Panc1 (cell line): Measurements from ENCODE around the gene NTRK2. TPM values are rescaled to one million over a fixed set of nuclear protein-coding genes. Genes with fewer than 3 reads are reported as not detected.

Source experiments
- ATAC-seq: fragments of 200-7000 bp; cut with Tn5 transposase; 2 replicates; pipeline ENCODE4 v1.9.1; 2020; ENCODE audit warnings: mild to moderate bottlenecking, moderate library complexity
- BruUV-seq: library from RNA; stranded (reverse); fragments of 400-500 nt; replicated peaks from 2 replicates; lab custom pipeline; 2021; lab: Mats Ljungman, UMichigan
- CTCF ChIA-PET: fragments of 300-600 bp; sonication (Branson Sonifier 250); formaldehyde crosslinking; loops from one replicate; lab custom pipeline; 2022; ENCODE audit warnings: antibody characterized with exemption; lab: Charles Lee
- POLR2A ChIA-PET: fragments of 300-600 bp; sonication (Branson Sonifier 250); formaldehyde crosslinking; loops from one replicate; lab custom pipeline; 2022; ENCODE audit warnings: antibody characterized with exemption; lab: Charles Lee
- DNase-seq: peaks from one replicate; pipeline ENCODE4 v3.0.0-alpha.2; 2010; ENCODE audit warnings: low read depth, low spot score
- H3K27ac ChIP-seq: 2 replicates; pipeline ENCODE4 v1.5.1; 2011; ENCODE audit warnings: mild to moderate bottlenecking, low read length, inconsistent platforms
- H3K27me3 ChIP-seq: fragments of 200-500 bp; sonication (Bioruptor generic); 2 replicates; pipeline ENCODE4 v1.6.0; 2014; ENCODE audit warnings: low read length, inconsistent platforms; ENCODE audit not compliant: control insufficient read depth, insufficient read depth
- H3K36me3 ChIP-seq: fragments of 200-500 bp; sonication (Bioruptor generic); 2 replicates; pipeline ENCODE4 v1.5.1; 2014; ENCODE audit warnings: inconsistent platforms, mild to moderate bottlenecking, low read length, moderate library complexity; ENCODE audit not compliant: control insufficient read depth, insufficient read depth
- H3K4me1 ChIP-seq: 2 replicates; pipeline ENCODE4 v1.5.1; 2011; ENCODE audit warnings: inconsistent platforms, mild to moderate bottlenecking, low read length, moderate library complexity; ENCODE audit not compliant: control insufficient read depth, insufficient read depth
- H3K4me3 ChIP-seq, 2 experiments: 2 replicates each; pipeline ENCODE4 v1.5.1; 2011 to 2012; ENCODE audit warnings: low read depth in 2 of 2, low read length in 2 of 2, mild to moderate bottlenecking in 2 of 2, inconsistent platforms in 1 of 2, moderate library complexity in 1 of 2
- H3K9me3 ChIP-seq: fragments of 200-500 bp; sonication (Bioruptor generic); 2 replicates; pipeline ENCODE4 v1.5.1; 2014; ENCODE audit warnings: low read depth, mild to moderate bottlenecking, inconsistent platforms, low read length, moderate library complexity; ENCODE audit not compliant: control insufficient read depth, insufficient read depth
- POLR2AphosphoS5 ChIP-seq: IDR thresholded peaks from 2 replicates; pipeline ENCODE4 v1.6.1; 2012; ENCODE audit warnings: mild to moderate bottlenecking, low read depth, low read length, moderate library complexity
- REST ChIP-seq, 2 experiments: IDR thresholded peaks; 2 replicates each; pipeline ENCODE4 v1.6.1; 2011 to 2012; ENCODE audit warnings: low read depth in 2 of 2, control low read depth in 1 of 2, low read length in 1 of 2, mild to moderate bottlenecking in 1 of 2, moderate library complexity in 1 of 2; ENCODE audit not compliant: insufficient read depth in 1 of 2
- SIN3A ChIP-seq: IDR thresholded peaks from 2 replicates; pipeline ENCODE4 v1.6.1; 2012; ENCODE audit warnings: low read depth, mild to moderate bottlenecking, low read length, moderate library complexity, borderline replicate concordance; ENCODE audit not compliant: insufficient read depth
- TCF7L2 ChIP-seq: IDR thresholded peaks from 2 replicates; pipeline ENCODE4 v1.6.1; 2011; ENCODE audit warnings: mild to moderate bottlenecking, low read depth, low read length, inconsistent platforms
- in situ Hi-C: cut with HindIII; loops from 2 replicates; pipeline ENCODE4 v1.10.0; 2016; ENCODE audit warnings: low sequenced_read_pairs, low pct_unique_long_range_greater_than_20kb
- intact Hi-C: fragments of 100-400 bp; cut with micrococcal nuclease; formaldehyde crosslinking; loops from one replicate; pipeline ENCODE4 v1.10.0; 2022; ENCODE audit not compliant: unreplicated experiment
- total RNA-seq: library from RNA; stranded (reverse); gene quantifications from one replicate; pipeline ENCODE4 v1.2.1, GENCODE V29; 2021; ENCODE audit not compliant: unreplicated experiment
- TF ChIP-seq, protein P1 (sequence below): fragments of 450-650 bp; IDR thresholded peaks from 2 replicates; pipeline ENCODE4 v1.5.1; 2017; ENCODE audit warnings: mild to moderate bottlenecking

NTRK2 gene
- total RNA-seq, 1 experiment from 2014 or later: 0.23 TPM

- no peaks in the 10 kb centered on the region for H3K9me3 ChIP-seq
- H3K36me3 ChIP-seq: no peaks in the 10 kb centered on the region
- POLR2A ChIA-PET: no interaction called here
- no peak overlapping the region for H3K27ac ChIP-seq
- H3K4me1 ChIP-seq: no peaks in the 10 kb centered on the region
- CTCF ChIA-PET: no interaction called here
- TF ChIP-seq REST (IDR thresholded peaks at IDR 0.05; ENCODE audit: insufficient read depth in 1 of 2, low read depth in 2 of 2, low read length in 1 of 2) (no peak), SIN3A (no peak), TCF7L2 (no peak), POLR2AphosphoS5 (no peak)
- TF ChIP-seq, protein P1, sequence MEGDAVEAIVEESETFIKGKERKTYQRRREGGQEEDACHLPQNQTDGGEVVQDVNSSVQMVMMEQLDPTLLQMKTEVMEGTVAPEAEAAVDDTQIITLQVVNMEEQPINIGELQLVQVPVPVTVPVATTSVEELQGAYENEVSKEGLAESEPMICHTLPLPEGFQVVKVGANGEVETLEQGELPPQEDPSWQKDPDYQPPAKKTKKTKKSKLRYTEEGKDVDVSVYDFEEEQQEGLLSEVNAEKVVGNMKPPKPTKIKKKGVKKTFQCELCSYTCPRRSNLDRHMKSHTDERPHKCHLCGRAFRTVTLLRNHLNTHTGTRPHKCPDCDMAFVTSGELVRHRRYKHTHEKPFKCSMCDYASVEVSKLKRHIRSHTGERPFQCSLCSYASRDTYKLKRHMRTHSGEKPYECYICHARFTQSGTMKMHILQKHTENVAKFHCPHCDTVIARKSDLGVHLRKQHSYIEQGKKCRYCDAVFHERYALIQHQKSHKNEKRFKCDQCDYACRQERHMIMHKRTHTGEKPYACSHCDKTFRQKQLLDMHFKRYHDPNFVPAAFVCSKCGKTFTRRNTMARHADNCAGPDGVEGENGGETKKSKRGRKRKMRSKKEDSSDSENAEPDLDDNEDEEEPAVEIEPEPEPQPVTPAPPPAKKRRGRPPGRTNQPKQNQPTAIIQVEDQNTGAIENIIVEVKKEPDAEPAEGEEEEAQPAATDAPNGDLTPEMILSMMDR: no peak
- in situ Hi-C loops: no loop called here
- H3K4me3 ChIP-seq: no peak overlapping the region
- H3K27me3 ChIP-seq: no peaks in the 10 kb centered on the region
- DNase-seq (no peak), ATAC-seq (no peak)
- BruUV-seq: no TSS peak
- intact Hi-C loops: no loop called here
These were observed 386.1 kb downstream of the NTRK2 start for GRCh38 chr9:85055506-85056202.

DNA sequence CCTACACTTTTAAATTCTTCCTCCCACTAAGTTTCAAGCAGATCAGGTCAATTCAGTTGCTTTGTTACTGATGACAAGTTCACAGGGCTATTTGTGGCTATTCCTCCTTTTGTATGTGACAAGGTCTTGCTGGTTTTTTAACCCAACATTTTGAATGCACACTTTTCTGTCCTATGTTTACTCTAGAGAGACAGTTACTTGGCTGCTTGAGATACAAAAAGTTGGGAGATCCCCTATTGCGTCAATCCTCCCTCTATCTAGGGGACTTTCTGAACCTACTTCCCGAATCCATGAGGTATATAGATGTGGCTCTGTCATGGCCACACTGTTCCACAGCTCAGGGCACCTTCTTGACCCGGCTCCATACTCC is 386.7 kb downstream of the NTRK2 start:
- TF ChIP-seq REST (IDR thresholded peaks at IDR 0.05; ENCODE audit: insufficient read depth in 1 of 2, low read depth in 2 of 2, low read length in 1 of 2) (no peak), TCF7L2 (no peak), POLR2AphosphoS5 (no peak), SIN3A (no peak)
- TF ChIP-seq, protein P1: no peak
- no peak overlapping the region for H3K4me3 ChIP-seq
- CTCF ChIA-PET: no interaction called here
- no peaks in the 10 kb centered on the region for H3K27me3 ChIP-seq
- POLR2A ChIA-PET: no interaction called here
- no peaks in the 10 kb centered on the region for H3K36me3 ChIP-seq
- H3K27ac ChIP-seq: no peak overlapping the region
- H3K4me1 ChIP-seq: no peaks in the 10 kb centered on the region
- no peak for ATAC-seq
- DNase-seq: no peak
- no TSS peak for BruUV-seq
- intact Hi-C loops (no loop called here), in situ Hi-C loops (no loop called here)
- H3K9me3 ChIP-seq: no peaks in the 10 kb centered on the region
